Trophoblast cell (in vitro differentiated cells and primary cell): ENCODE measurements around the gene B3GALNT1.

Experiments
- DNase-seq, 2 donors: peaks; one replicate each; pipeline ENCODE4 v3.0.0-alpha.2; 2016
- H2AFZ ChIP-seq: 2 replicates; pipeline ENCODE4 v1.6.1; 2013; ENCODE audit warnings: low read length, moderate library complexity, mild to moderate bottlenecking; ENCODE audit not compliant: insufficient read depth, poor library complexity
- H2AK5ac ChIP-seq: 2 replicates; pipeline ENCODE4 v1.6.1; 2013; ENCODE audit warnings: mild to moderate bottlenecking, low read length
- H2BK120ac ChIP-seq: 2 replicates; pipeline ENCODE4 v1.6.1; 2013; ENCODE audit warnings: low read length, mild to moderate bottlenecking, moderate library complexity; ENCODE audit not compliant: insufficient read depth, poor library complexity
- H2BK12ac ChIP-seq: 2 replicates; pipeline ENCODE4 v1.6.1; 2013; ENCODE audit warnings: mild to moderate bottlenecking, low read length, moderate library complexity
- H2BK5ac ChIP-seq: 2 replicates; pipeline ENCODE4 v1.6.1; 2013; ENCODE audit warnings: low read length, low read depth, moderate library complexity, mild to moderate bottlenecking; ENCODE audit not compliant: poor library complexity
- H3K14ac ChIP-seq: 2 replicates; pipeline ENCODE4 v1.6.1; 2013; ENCODE audit warnings: mild to moderate bottlenecking, low read length
- H3K18ac ChIP-seq: 2 replicates; pipeline ENCODE4 v1.6.1; 2013; ENCODE audit warnings: mild to moderate bottlenecking, low read length
- H3K23ac ChIP-seq: 2 replicates; pipeline ENCODE4 v1.6.1; 2013; ENCODE audit warnings: low read length
- H3K27ac ChIP-seq: 2 replicates; pipeline ENCODE4 v1.5.1; 2013; ENCODE audit warnings: low read depth, mild to moderate bottlenecking, inconsistent platforms, low read length, moderate library complexity
- H3K27me3 ChIP-seq: 2 replicates; pipeline ENCODE4 v1.6.1; 2013; ENCODE audit warnings: inconsistent platforms, mild to moderate bottlenecking, low read length, moderate library complexity; ENCODE audit not compliant: insufficient read depth
- H3K36me3 ChIP-seq, 2 experiments: 1 replicate in 1 of 2; 2 replicates in 1 of 2; pipeline ENCODE4 v1.6.1; 2013; ENCODE audit warnings: low read length in 2 of 2, mild to moderate bottlenecking in 2 of 2, moderate library complexity in 1 of 2; ENCODE audit not compliant: insufficient read depth in 2 of 2, control insufficient read depth in 1 of 2
- H3K4ac ChIP-seq: 2 replicates; pipeline ENCODE4 v1.6.1; 2013; ENCODE audit warnings: low read depth, mild to moderate bottlenecking, low read length, moderate library complexity
- H3K4me1 ChIP-seq, 2 experiments: 1 replicate in 1 of 2; 2 replicates in 1 of 2; pipeline ENCODE4 v1.6.1; 2013; ENCODE audit warnings: low read length in 2 of 2, mild to moderate bottlenecking in 2 of 2, moderate library complexity in 1 of 2; ENCODE audit not compliant: insufficient read depth in 2 of 2, control insufficient read depth in 1 of 2
- H3K4me2 ChIP-seq: 2 replicates; pipeline ENCODE4 v1.6.1; 2013; ENCODE audit warnings: inconsistent platforms, mild to moderate bottlenecking, low read length, moderate library complexity
- H3K4me3 ChIP-seq: 2 replicates; pipeline ENCODE4 v1.5.1; 2013; ENCODE audit warnings: mild to moderate bottlenecking, low read depth, low read length, inconsistent platforms
- H3K79me1 ChIP-seq: one replicate; pipeline ENCODE4 v1.6.1; 2013; ENCODE audit warnings: low read length
- H3K79me2 ChIP-seq: 2 replicates; pipeline ENCODE4 v1.6.1; 2013; ENCODE audit warnings: low read length, mild to moderate bottlenecking; ENCODE audit not compliant: control insufficient read depth, insufficient read depth, poor library complexity
- H3K9ac ChIP-seq: 2 replicates; pipeline ENCODE4 v1.6.1; 2013; ENCODE audit warnings: mild to moderate bottlenecking, low read length
- H3K9me3 ChIP-seq: 2 replicates; pipeline ENCODE4 v1.6.1; 2013; ENCODE audit warnings: low read depth, mild to moderate bottlenecking, control low read depth, inconsistent platforms, low read length; ENCODE audit not compliant: insufficient read depth
- H4K12ac ChIP-seq: 2 replicates; pipeline ENCODE4 v1.6.1; 2013; ENCODE audit warnings: low read depth, mild to moderate bottlenecking, low read length, moderate library complexity
- H4K8ac ChIP-seq: 2 replicates; pipeline ENCODE4 v1.6.1; 2013; ENCODE audit warnings: low read depth, mild to moderate bottlenecking, low read length, moderate library complexity
- H4K91ac ChIP-seq: one replicate; pipeline ENCODE4 v1.6.1; 2013; ENCODE audit warnings: low read depth, mild to moderate bottlenecking, low read length, moderate library complexity
- WGBS: extraction: QIAGEN DNeasy Blood & Tissue Kit; methylation state at CpG from one replicate; pipeline ENCODE4 v1.1.7; 2013; ENCODE audit warnings: missing lambda C conversion rate; ENCODE audit not compliant: insufficient read length, insufficient coverage; ENCODE audit errors: extremely low coverage; 5-methylcytosine and 5-hydroxymethylcytosine counted together

Gene B3GALNT1

DNA sequence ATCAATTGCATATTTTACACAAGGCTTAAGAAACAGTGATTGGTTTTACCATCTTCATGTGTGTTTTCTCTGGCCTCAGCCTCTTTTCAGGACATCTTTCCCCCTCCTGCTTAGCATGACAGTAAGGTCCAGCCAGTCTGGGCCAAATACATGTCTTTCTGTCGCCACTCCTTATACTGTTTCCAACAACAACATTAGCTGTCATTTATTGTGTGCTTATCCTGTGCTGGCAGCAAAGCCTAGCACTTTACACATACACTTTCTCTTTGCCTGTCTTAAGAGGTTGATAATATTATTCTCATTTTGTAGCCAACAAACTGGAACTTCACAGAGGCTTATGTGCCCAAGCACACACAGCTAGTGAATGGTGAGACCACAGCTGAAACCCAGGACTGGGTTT is 37.8 kb downstream of the B3GALNT1 start:
- Histone ChIP-seq H3K4me1 (peaks cover 4 to 7% of the 10 kb centered on the region in 2 experiments), H2AK5ac (no peak overlapping the region), H4K91ac (no peak overlapping the region), H3K18ac (no peak overlapping the region), H2BK12ac (no peak overlapping the region), H3K27me3 (no peaks in the 10 kb centered on the region), H4K12ac (no peak overlapping the region), H3K79me1 (no peaks in the 10 kb centered on the region), H3K79me2 (no peaks in the 10 kb centered on the region), H2AFZ (no peak overlapping the region), H3K14ac (no peak overlapping the region), H2BK120ac (no peak overlapping the region), H3K9ac (no peak overlapping the region), H2BK5ac (no peak overlapping the region), H3K23ac (no peak overlapping the region), H3K4me3 (no peak overlapping the region), H3K9me3 (no peaks in the 10 kb centered on the region), H4K8ac (no peak overlapping the region), H3K36me3 (no peaks in the 10 kb centered on the region), H3K4me2 (no peak overlapping the region), H3K4ac (no peak overlapping the region), H3K27ac (no peak overlapping the region)
- no peak for DNase-seq
- WGBS = no CpG with 5 or more reads among the region's 1 CpG

GRCh38 chr3:161066930-161067329 is 38.2 kb downstream of the B3GALNT1 start:
- peaks cover 4 to 7% of the 10 kb centered on the region in 2 experiments for H3K4me1 ChIP-seq
- no peak overlapping the region for H4K12ac ChIP-seq
- H3K79me2 ChIP-seq = no peaks in the 10 kb centered on the region
- H3K9me3 ChIP-seq = no peaks in the 10 kb centered on the region
- H2BK12ac ChIP-seq = no peak overlapping the region
- no peak overlapping the region for H4K8ac ChIP-seq
- H3K27me3 ChIP-seq = no peaks in the 10 kb centered on the region
- no peak overlapping the region for H2AK5ac ChIP-seq
- no peak overlapping the region for H2AFZ ChIP-seq
- WGBS = no CpG with 5 or more reads among the region's 3 CpGs
- DNase-seq = no peak
- H2BK5ac ChIP-seq = no peak overlapping the region
- H3K14ac ChIP-seq = no peak overlapping the region
- no peak overlapping the region for H4K91ac ChIP-seq
- no peaks in the 10 kb centered on the region for H3K79me1 ChIP-seq
- no peak overlapping the region for H3K9ac ChIP-seq
- H3K23ac ChIP-seq = no peak overlapping the region
- H3K27ac ChIP-seq = no peak overlapping the region
- no peak overlapping the region for H2BK120ac ChIP-seq
- no peak overlapping the region for H3K4me3 ChIP-seq
- H3K4ac ChIP-seq = no peak overlapping the region
- H3K4me2 ChIP-seq = no peak overlapping the region
- H3K18ac ChIP-seq = no peak overlapping the region
- no peaks in the 10 kb centered on the region for H3K36me3 ChIP-seq

DNA sequence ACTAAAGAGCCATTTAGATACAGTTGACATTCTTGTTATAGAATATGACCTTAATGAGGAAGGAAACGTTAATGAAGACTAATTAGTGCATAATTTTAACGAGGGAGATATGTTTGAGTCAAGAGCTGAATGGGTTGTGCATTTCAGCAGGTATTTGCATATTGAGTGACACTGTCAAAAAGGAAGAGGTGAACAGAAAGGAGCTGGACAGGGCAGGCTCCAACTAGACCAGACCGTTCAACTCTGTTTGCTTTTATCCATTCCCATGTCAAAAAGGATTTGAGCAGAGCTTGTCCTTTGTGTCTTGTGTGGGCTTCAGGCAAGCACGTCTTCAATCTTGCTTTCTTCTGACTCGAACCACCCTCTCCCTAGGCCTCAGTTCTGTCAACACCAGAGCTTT is 40.7 kb downstream of the B3GALNT1 start:
- H2AFZ ChIP-seq = no peak overlapping the region
- no CpG with 5 or more reads among the region's 5 CpGs for WGBS
- no peak overlapping the region for H2BK120ac ChIP-seq

DNA sequence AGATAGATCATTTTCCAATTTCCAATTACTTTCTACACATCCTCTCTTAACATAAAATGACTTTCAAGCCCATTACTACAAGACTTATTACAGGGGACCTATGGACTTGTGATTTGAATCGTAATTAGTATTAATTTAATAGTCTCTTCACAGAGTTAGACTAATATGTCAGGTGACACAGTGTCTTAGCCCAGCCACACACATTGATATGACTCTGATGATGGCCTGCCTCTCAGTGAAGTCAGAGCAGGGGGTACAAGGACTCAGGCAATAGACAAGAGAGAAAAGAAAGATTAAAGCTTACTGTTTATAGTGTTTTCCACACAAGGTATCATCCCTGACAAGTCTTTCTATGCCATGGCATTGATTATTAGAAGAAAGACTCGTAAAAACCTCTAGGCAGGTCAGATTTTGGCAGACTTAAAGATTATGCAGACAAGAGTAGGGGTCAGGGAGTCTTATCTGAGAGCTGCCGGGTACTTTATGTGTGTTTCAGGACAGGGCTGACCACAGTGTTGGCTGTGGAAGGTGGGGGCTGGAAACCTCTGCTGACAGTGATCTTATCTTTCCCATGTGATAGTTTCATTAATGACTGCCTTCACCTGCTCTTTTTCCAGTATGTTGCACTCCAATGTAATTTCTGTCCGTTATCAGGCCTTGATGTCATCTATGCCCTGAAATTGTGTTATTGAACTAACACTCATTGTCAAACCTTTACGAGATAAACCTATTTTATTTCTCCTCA is 50.1 kb downstream of the B3GALNT1 start:
- H2AFZ ChIP-seq = no peak overlapping the region
- no peaks in the 10 kb centered on the region for H3K79me2 ChIP-seq
- H3K79me1 ChIP-seq = no peaks in the 10 kb centered on the region
- no peak overlapping the region for H2AK5ac ChIP-seq
- no peak overlapping the region for H3K18ac ChIP-seq
- no CpG with 5 or more reads among the region's 5 CpGs for WGBS
- no peak overlapping the region for H2BK5ac ChIP-seq
- no peak overlapping the region for H3K23ac ChIP-seq
- H3K14ac ChIP-seq = no peak overlapping the region
- H4K8ac ChIP-seq = no peak overlapping the region
- no peaks in the 10 kb centered on the region for H3K9me3 ChIP-seq
- H2BK12ac ChIP-seq = no peak overlapping the region
- H3K4ac ChIP-seq = no peak overlapping the region
- H3K27me3 ChIP-seq = no peaks in the 10 kb centered on the region
- H3K27ac ChIP-seq = no peak overlapping the region
- no peaks in the 10 kb centered on the region for H3K4me1 ChIP-seq
- H4K12ac ChIP-seq = no peak overlapping the region
- no peak overlapping the region for H4K91ac ChIP-seq
- H3K4me2 ChIP-seq = no peak overlapping the region
- DNase-seq = no peak
- H3K36me3 ChIP-seq = no peaks in the 10 kb centered on the region
- no peak overlapping the region for H3K4me3 ChIP-seq
- no peak overlapping the region for H3K9ac ChIP-seq
- no peak overlapping the region for H2BK120ac ChIP-seq

More for the DNA sequence above, 40.7 kb downstream of the B3GALNT1 start:
- no peak overlapping the region for H3K14ac ChIP-seq
- no peak overlapping the region for H3K23ac ChIP-seq
- H3K9me3 ChIP-seq = no peaks in the 10 kb centered on the region
- no peak overlapping the region for H3K4ac ChIP-seq
- peaks cover 0 to 5% of the 10 kb centered on the region in 2 experiments for H3K4me1 ChIP-seq
- H3K4me2 ChIP-seq = no peak overlapping the region
- no peak overlapping the region for H3K9ac ChIP-seq
- DNase-seq = no peak
- H4K8ac ChIP-seq = no peak overlapping the region
- no peak overlapping the region for H2AK5ac ChIP-seq
- no peak overlapping the region for H3K27ac ChIP-seq
- H3K79me2 ChIP-seq = no peaks in the 10 kb centered on the region
- no peaks in the 10 kb centered on the region for H3K27me3 ChIP-seq
- H2BK5ac ChIP-seq = no peak overlapping the region
- no peaks in the 10 kb centered on the region for H3K36me3 ChIP-seq
- no peak overlapping the region for H3K4me3 ChIP-seq
- no peak overlapping the region for H4K91ac ChIP-seq
- no peaks in the 10 kb centered on the region for H3K79me1 ChIP-seq
- H4K12ac ChIP-seq = no peak overlapping the region
- no peak overlapping the region for H3K18ac ChIP-seq
- H2BK12ac ChIP-seq = no peak overlapping the region
